ENCODE data around the gene COA3. TPM values are rescaled to one million over a fixed set of nuclear protein-coding genes. Genes with fewer than 3 reads are reported as not detected.

The COA3 gene, protein sequence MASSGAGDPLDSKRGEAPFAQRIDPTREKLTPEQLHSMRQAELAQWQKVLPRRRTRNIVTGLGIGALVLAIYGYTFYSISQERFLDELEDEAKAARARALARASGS
- total RNA-seq, result 73.0 and 80.6 TPM in 2 replicates

GRCh38 chr17:42798383-42799380, at the start of gene COA3, which contains the start of gene CNTD1:
Gene COA3, minus strand, starts transcription at chr17:42798704. Its CDS starts 23 bp downstream, at chr17:42798681.
Gene CNTD1, plus strand, starts transcription at chr17:42798861. Its CDS starts 207 bp downstream, at chr17:42799068.

GRCh38 chr17:42844271-42844670, 45.8 kb upstream of the COA3 start, which contains the start of gene AOC2:
Gene AOC2, plus strand, starts transcription at chr17:42844580. Its CDS starts 47 bp downstream, at chr17:42844627.

DNA sequence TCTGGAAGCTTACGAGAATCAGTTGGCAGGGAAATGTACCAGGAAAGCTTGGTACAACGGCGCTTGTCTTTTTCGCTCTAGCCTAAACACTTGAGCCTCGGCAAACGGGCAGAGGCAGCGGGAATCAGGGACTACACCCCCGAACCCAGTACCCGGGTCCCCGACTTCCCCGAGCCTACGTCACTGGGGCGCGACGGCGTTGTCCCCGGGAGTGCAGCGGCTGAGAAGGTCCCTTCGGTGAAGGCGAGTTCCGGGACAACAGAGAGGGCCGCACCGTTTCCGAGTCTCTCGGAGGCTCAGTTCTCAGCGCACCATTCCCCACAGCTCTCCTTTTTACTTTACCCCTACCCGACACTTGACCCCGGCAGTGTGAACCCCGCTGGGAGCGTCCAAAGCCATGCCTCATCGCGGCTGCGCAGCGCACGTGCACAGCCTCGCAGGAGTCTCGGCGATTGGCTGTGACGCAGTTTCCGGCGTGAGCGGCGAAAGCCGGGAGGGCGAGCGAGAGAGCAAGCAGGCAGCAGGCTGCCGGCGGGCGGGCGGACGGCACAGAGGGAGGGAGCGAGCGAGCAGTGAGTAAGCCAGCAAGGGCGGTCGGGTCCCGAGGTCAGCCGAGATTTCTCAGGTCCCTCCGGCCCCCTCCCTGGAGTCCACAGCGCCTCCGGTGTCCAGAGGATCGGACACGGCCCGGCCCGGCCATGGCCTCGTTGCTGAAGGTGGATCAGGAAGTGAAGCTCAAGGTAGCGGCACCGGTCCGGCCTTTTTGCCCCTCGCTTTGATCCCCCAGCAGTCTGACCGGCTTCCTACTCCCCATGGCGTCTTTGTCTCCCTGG, 34.6 kb upstream of the COA3 start, which contains the start of gene PSME3:
TSS of gene PSME3 (plus strand) at position 464 of the 833 bp plus-strand sequence. CDS start at position 699, 235 bp downstream.

DNA sequence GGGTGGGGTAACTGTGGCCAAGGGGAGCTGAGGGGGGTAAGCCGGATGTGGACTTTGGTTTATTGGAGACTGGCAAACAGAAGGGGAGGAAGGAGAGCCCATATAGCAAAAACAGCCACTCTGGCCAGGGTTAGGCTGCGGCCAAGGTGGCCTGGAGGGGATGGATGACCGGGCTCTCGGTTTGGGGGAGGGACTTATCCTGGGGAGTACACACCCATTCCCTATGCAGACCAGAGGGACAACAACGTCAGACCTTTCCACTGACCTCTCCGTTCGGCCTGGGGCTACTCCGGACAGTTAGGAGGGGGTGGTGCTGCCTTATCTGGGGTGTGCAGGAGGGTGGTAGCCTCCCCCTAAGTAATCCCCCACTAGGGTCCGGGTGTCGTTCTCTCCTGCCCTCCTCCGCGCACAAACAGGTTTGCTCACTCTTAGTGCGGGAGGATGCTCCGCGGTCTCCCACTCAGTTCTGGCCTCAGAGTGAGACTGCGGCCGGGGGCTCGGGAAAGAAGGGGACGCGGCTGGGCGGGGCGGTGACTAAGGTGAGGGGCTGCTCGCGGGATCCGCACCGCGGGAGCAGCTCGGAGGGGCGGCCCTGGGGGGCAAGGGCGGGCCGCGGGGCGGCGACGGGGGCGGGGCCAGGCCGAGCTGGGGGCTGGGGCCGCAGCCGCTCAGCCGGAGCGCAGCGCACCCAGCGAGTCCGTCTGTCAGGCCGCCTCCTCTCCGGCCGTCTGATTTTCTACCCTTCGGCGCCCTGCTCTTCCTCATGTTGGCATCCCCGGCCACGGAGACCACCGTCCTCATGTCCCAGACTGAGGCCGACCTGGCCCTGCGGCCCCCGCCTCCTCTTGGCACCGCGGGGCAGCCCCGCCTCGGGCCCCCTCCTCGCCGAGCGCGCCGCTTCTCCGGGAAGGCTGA, 18.3 kb downstream of the COA3 start, which contains the start of gene WNK4:
TSS of gene WNK4 (plus strand) at position 675 of the 915 bp plus-strand sequence. CDS start at position 764, 89 bp downstream.

GRCh38 chr17:42773290-42774035, 25.0 kb downstream of the COA3 start, which contains the start of gene VPS25:
Gene VPS25, plus strand, starts transcription at chr17:42773449. Its CDS starts 27 bp downstream, at chr17:42773476.

DNA sequence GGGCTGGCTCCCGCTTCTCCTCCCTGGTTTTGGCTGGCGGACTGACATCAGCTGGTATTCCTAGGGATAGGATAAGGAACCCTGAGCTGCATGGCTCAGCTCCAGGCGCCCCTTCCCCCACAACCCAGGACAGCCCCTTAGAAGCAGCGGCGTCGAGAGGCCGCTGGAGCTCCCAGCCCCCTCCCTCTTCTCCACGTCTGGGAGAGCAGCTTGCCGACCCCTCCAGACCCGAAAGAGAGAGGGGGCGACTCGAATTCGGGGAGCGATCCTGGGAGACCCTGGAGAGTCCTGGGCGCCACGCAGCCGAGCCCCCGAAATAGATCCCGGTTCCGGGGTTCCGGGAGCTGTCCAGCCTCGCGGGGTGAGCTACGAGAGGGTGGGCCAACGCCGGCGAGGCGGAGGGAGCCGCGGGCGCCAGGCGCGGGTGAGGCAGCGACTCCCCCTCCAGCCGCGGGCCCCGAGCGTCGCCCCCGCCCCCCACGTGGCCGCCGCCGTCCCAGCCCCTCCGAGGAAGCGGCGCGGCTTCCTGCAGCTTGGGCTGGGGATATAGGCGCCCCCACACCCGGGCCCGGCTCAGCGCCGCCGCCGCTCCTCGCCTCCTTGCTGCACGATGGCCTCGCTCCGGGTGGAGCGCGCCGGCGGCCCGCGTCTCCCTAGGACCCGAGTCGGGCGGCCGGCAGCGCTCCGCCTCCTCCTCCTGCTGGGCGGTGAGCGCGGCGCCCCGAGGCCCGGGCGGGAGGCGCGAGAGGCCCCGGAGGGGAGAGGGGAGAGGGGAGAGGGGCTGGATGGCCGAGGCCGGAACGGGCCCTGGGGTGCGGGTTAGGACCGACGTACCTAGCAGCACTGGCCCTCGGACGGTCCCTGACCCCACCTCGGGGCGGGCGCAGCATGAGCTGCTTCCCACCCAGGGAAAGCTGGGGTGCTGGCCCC, 37.6 kb downstream of the COA3 start, which contains the start of gene RAMP2:
TSS of gene RAMP2 (plus strand) at position 576 of the 930 bp plus-strand sequence. CDS start at position 611, 35 bp downstream.

Other genes starting within 250 kb of the COA3 start
- gene HSD17B1, start 245.8 kb downstream of the COA3 start, total RNA-seq, result 1.1 and 4.4 TPM in 2 replicates
- gene COASY, start 236.6 kb downstream of the COA3 start, total RNA-seq, result 44.5 and 55.6 TPM in 2 replicates
- gene MLX, start 231.6 kb downstream of the COA3 start, total RNA-seq, result 26.2 and 27.4 TPM in 2 replicates
- gene PSMC3IP, start 221.0 kb downstream of the COA3 start, total RNA-seq, result 2.2 and 13.2 TPM in 2 replicates
- 40.9 and 65.5 TPM in 2 replicates for gene RETREG3, start 189.3 kb downstream of the COA3 start, total RNA-seq
- 56.2 and 201 TPM in 2 replicates for gene TUBG1, start 189.0 kb downstream of the COA3 start, total RNA-seq
- gene TUBG2, start 139.4 kb downstream of the COA3 start, total RNA-seq, result 17.1 and 18.9 TPM in 2 replicates
- gene PLEKHH3, start 121.7 kb downstream of the COA3 start, total RNA-seq, result 15.8 and 22.2 TPM in 2 replicates
- gene CCR10, start 116.9 kb downstream of the COA3 start, total RNA-seq, result 5.4 and 13.8 TPM in 2 replicates
- gene CNTNAP1, start 116.2 kb downstream of the COA3 start, total RNA-seq, result 9.8 and 15.8 TPM in 2 replicates
- gene EZH1, start 53.7 kb downstream of the COA3 start, total RNA-seq, result 5.2 and 15.0 TPM in 2 replicates
- 5.1 TPM in 2 replicates for gene RAMP2, start 37.5 kb downstream of the COA3 start, total RNA-seq
- gene VPS25, start 25.3 kb downstream of the COA3 start, total RNA-seq, result 123 and 129 TPM in 2 replicates
- 4.8 and 6.7 TPM in 2 replicates for gene WNK4, start 18.1 kb downstream of the COA3 start, total RNA-seq
- not detected in 2 replicates for gene CNTD1, start 157 bp upstream of the COA3 start, total RNA-seq
- gene BECN1, start 25.6 kb upstream of the COA3 start, total RNA-seq, result 103 and 170 TPM in 2 replicates
- 77.8 and 137 TPM in 2 replicates for gene PSME3, start 34.7 kb upstream of the COA3 start, total RNA-seq
- gene AOC2, start 45.9 kb upstream of the COA3 start, total RNA-seq, result 0.65 and 0.89 TPM in 2 replicates
- gene AOC3, start 52.5 kb upstream of the COA3 start, total RNA-seq, result 0.38 TPM in 1 of 2 replicates, not detected in the other
- gene G6PC1, start 102.1 kb upstream of the COA3 start, total RNA-seq, result not detected in 2 replicates
- 22.8 and 30.0 TPM in 2 replicates for gene AARSD1, start 165.8 kb upstream of the COA3 start, total RNA-seq
- 1.3 and 2.9 TPM in 2 replicates for gene PTGES3L, start 181.4 kb upstream of the COA3 start, total RNA-seq
- 6.4 and 9.0 TPM in 2 replicates for gene RUNDC1, start 181.9 kb upstream of the COA3 start, total RNA-seq
- gene RPL27, start 199.7 kb upstream of the COA3 start, total RNA-seq, result 1,263 and 1,290 TPM in 2 replicates
- 14.8 and 42.2 TPM in 2 replicates for gene IFI35, start 208.1 kb upstream of the COA3 start, total RNA-seq
- gene VAT1, start 223.7 kb upstream of the COA3 start, total RNA-seq, result 162 and 328 TPM in 2 replicates
- gene RND2, start 226.5 kb upstream of the COA3 start, total RNA-seq, result 0.33 and 1.0 TPM in 2 replicates